Measurements from ENCODE around the gene IFIT3. TPM values are rescaled to one million over a fixed set of nuclear protein-coding genes. Genes with fewer than 3 reads are reported as not detected.

Gene IFIT3
- polyA plus RNA-seq, 1 of the 3 experiments (the other 2 are of a cell fraction) = 3.2 TPM

- TF ChIP-seq REST (IDR thresholded peaks at IDR 0.05; ENCODE audit: low read depth, low read length) (no peak), RFX5 (IDR thresholded peaks at IDR 0.05; ENCODE audit: low read length) (no peak), TCF12 (IDR thresholded peaks at IDR 0.05) (no peak), YY1 (IDR thresholded peaks at IDR 0.05; ENCODE audit: low read depth) (no peak), MEF2A (IDR thresholded peaks at IDR 0.05; ENCODE audit: borderline replicate concordance, low read depth) (no peak), FOXM1 (IDR thresholded peaks at IDR 0.05; ENCODE audit: low read depth) (no peak)
Observed at GRCh38 chr10:89389254-89389653, 61.5 kb downstream of the IFIT3 start (continued).

Other genes starting within 250 kb of the IFIT3 start
- not detected in 2 replicates for gene CH25H, start 120.7 kb upstream of the IFIT3 start, polyA plus RNA-seq (2012; rRNA removed)
- gene LIPA, start 76.2 kb upstream of the IFIT3 start, polyA plus RNA-seq (2012; rRNA removed) = 43.2 and 63.2 TPM in 2 replicates
- gene IFIT2, start 26.0 kb upstream of the IFIT3 start, polyA plus RNA-seq (2012; rRNA removed) = 0.99 and 1.2 TPM in 2 replicates
- 0.03 TPM in 1 of 2 replicates, not detected in the other for gene IFIT1B, start 50.1 kb downstream of the IFIT3 start, polyA plus RNA-seq (2012; rRNA removed)
- 4.4 and 5.7 TPM in 2 replicates for gene IFIT1, start 64.6 kb downstream of the IFIT3 start, polyA plus RNA-seq (2012; rRNA removed)
- gene IFIT5, start 86.6 kb downstream of the IFIT3 start, polyA plus RNA-seq (2012; rRNA removed) = 2.7 and 3.6 TPM in 2 replicates
- 0.13 TPM in 2 replicates for gene SLC16A12, start 207.6 kb downstream of the IFIT3 start, polyA plus RNA-seq (2012; rRNA removed)

Measured in SK-N-SH (cell line).